HepG2 (cell line): ENCODE data around the gene HLA-G.

Experiments used
- GATAD2A ChIP-seq: IDR thresholded peaks from 2 replicates; pipeline ENCODE4 v1.6.1; 2016
- SMYD3 ChIP-seq: sonication (generic); formaldehyde crosslinking; IDR thresholded peaks from 2 replicates; pipeline ENCODE4 v1.8.1; 2023; ENCODE audit warnings: mild to moderate bottlenecking, missing genetic modification reagents
- TF ChIP-seq, protein P1 (sequence below): sonication (generic); formaldehyde crosslinking; IDR thresholded peaks from 2 replicates; pipeline ENCODE4 v1.4.0; 2020; ENCODE audit warnings: missing genetic modification reagents
- TF ChIP-seq, protein P2 (sequence below): sonication (generic); formaldehyde crosslinking; IDR thresholded peaks from 2 replicates; pipeline ENCODE4 v1.5.0; 2020; ENCODE audit warnings: mild to moderate bottlenecking, missing genetic modification reagents, moderate library complexity
- TF ChIP-seq, protein P3 (sequence below), 2 experiments: sonication (generic) in 1 of 2; formaldehyde crosslinking in 1 of 2; IDR thresholded peaks; 2 replicates each; pipeline versions ENCODE4 v1.5.1 to v1.6.1; 2011 to 2020; ENCODE audit warnings: borderline replicate concordance in 1 of 2, low read depth in 1 of 2, low read length in 1 of 2, mild to moderate bottlenecking in 1 of 2, missing genetic modification reagents in 1 of 2, moderate library complexity in 1 of 2
- TF ChIP-seq, protein P4 (sequence below): sonication (generic); formaldehyde crosslinking; IDR thresholded peaks from 2 replicates; pipeline ENCODE4 v1.8.0; 2022; ENCODE audit warnings: missing genetic modification reagents, mild to moderate bottlenecking, borderline replicate concordance

DNA sequence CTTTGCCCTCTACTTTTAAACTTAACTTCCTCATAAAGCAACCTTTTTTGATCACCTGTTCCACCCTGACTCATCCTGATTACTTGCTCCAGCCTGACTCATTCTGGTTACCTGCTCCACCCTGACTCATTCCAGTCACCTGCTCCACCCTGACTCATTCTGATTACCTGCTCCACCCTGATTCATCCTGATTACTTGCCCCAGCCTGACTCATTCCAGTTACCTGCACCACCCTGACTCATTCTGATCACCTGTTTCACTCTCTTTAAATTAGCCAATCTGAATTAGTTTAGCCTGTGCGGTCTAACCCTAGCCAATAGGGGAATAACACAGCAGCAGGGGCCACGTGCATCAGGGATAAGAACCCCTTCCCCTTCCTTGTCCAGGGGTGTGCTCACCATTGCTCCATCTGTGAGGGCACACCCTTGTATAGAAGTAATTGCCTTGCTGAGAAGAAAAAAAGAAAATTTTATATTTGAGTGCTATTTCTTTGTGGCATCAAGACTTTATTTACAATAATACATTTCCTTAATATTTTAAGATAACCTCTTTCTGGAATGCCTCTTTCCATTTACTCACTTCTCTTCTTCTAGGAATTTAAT, 17.9 kb downstream of the HLA-G start:
- TF ChIP-seq, protein P1, sequence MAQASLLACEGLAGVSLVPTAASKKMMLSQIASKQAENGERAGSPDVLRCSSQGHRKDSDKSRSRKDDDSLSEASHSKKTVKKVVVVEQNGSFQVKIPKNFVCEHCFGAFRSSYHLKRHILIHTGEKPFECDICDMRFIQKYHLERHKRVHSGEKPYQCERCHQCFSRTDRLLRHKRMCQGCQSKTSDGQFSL (CRISPR knock-in tag), result no peak
- TF ChIP-seq, protein P2, sequence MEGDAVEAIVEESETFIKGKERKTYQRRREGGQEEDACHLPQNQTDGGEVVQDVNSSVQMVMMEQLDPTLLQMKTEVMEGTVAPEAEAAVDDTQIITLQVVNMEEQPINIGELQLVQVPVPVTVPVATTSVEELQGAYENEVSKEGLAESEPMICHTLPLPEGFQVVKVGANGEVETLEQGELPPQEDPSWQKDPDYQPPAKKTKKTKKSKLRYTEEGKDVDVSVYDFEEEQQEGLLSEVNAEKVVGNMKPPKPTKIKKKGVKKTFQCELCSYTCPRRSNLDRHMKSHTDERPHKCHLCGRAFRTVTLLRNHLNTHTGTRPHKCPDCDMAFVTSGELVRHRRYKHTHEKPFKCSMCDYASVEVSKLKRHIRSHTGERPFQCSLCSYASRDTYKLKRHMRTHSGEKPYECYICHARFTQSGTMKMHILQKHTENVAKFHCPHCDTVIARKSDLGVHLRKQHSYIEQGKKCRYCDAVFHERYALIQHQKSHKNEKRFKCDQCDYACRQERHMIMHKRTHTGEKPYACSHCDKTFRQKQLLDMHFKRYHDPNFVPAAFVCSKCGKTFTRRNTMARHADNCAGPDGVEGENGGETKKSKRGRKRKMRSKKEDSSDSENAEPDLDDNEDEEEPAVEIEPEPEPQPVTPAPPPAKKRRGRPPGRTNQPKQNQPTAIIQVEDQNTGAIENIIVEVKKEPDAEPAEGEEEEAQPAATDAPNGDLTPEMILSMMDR (CRISPR knock-in tag), result no peak
- TF ChIP-seq, protein P3, sequence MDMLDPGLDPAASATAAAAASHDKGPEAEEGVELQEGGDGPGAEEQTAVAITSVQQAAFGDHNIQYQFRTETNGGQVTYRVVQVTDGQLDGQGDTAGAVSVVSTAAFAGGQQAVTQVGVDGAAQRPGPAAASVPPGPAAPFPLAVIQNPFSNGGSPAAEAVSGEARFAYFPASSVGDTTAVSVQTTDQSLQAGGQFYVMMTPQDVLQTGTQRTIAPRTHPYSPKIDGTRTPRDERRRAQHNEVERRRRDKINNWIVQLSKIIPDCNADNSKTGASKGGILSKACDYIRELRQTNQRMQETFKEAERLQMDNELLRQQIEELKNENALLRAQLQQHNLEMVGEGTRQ (IDR thresholded peaks at IDR 0.05; ENCODE audit: low read depth, low read length), result no peak
- TF ChIP-seq, protein P3 (CRISPR knock-in tag; IDR thresholded peaks at IDR 0.05; ENCODE audit: borderline replicate concordance), result no peak
- no peak for TF ChIP-seq SMYD3 (CRISPR knock-in tag)
- no peak for TF ChIP-seq GATAD2A (CRISPR knock-in tag)
- TF ChIP-seq, protein P4, sequence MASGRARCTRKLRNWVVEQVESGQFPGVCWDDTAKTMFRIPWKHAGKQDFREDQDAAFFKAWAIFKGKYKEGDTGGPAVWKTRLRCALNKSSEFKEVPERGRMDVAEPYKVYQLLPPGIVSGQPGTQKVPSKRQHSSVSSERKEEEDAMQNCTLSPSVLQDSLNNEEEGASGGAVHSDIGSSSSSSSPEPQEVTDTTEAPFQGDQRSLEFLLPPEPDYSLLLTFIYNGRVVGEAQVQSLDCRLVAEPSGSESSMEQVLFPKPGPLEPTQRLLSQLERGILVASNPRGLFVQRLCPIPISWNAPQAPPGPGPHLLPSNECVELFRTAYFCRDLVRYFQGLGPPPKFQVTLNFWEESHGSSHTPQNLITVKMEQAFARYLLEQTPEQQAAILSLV (CRISPR knock-in tag), result no peak
